ENCODE data around the gene LRRFIP1.

LRRFIP1 gene

DNA sequence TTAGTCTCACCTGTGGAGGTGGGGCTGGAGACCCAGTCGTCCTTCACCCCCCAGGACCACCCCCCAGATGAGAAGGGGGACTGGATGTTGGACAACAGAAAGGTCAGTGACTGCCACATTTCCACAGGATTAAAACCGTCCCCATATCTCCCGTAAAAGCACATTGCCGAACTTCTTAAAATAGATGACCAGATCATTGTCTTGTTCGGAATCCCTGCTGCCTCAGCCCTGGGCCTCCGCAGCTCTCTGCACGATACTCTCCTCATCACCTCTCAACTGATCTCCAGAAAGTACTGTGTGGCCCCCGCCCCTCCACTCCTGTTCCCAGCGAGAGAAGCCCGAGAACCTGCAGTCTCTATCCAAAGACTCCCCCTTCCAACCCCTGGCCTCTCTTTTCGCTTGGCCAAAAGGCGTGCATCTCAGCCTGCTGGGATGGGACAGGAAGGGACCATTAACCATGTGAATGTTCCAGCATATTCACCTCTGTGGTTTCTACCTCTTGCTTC is 13.2 kb downstream of the LRRFIP1 start:
- no peak for DNase-seq (ENCODE audit: low read depth)

DNA sequence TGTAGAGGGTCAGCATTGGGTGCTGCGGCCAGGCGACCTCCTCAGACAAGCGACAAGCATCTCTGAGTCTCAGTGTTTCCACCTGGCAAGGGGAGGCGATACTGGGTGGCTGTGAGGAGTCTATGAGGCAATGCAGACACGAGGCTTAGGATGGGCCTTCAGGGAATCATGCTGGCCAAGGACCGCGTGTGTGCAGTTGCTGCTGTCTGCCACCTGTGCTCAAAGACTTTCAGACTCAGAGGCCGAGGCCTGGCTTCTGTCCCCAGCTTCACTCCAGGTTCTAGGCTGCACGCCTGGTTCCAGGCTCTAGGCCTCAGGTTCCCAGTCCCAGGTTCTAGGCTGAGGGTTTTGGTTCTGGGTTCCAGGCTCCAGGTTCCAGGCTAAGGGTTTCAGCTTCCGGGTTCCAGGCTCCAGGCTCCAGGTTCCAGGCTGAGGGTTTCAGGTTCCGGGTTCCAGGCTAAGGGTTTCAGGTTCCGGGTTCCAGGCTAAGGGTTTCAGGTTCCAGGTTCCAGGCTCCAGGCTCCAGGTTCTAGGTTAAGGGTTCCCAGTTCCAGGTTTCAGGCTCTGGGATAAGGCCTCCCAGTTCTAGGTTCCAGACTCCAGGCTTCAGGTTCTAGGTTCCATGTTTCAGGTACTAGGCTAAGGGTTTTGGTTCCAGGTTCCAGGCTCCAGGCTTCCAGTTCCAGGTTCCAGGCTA is 14.8 kb downstream of the LRRFIP1 start:
- no peak for DNase-seq (ENCODE audit: low read depth)

DNA sequence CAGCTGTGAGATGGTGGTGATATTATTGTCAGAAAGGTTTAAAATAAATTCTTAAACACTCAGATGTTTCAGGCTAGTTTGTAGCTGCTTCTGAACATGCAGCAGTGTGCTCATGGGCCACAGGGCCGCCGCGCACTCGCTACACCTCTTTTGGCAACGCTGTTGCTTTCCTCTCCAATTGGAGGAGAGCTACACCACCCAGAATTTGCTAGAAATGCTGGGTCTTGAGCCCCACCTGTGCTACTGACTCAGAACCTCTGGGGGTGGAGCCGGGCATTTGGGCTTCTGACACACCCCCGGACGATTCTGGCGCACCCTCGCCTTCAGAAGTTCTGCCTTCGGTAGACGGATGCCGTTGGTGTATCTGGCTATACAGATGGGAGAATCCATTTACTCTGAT is 15.7 kb downstream of the LRRFIP1 start:
- DNase-seq (ENCODE audit: low read depth) = no peak

DNA sequence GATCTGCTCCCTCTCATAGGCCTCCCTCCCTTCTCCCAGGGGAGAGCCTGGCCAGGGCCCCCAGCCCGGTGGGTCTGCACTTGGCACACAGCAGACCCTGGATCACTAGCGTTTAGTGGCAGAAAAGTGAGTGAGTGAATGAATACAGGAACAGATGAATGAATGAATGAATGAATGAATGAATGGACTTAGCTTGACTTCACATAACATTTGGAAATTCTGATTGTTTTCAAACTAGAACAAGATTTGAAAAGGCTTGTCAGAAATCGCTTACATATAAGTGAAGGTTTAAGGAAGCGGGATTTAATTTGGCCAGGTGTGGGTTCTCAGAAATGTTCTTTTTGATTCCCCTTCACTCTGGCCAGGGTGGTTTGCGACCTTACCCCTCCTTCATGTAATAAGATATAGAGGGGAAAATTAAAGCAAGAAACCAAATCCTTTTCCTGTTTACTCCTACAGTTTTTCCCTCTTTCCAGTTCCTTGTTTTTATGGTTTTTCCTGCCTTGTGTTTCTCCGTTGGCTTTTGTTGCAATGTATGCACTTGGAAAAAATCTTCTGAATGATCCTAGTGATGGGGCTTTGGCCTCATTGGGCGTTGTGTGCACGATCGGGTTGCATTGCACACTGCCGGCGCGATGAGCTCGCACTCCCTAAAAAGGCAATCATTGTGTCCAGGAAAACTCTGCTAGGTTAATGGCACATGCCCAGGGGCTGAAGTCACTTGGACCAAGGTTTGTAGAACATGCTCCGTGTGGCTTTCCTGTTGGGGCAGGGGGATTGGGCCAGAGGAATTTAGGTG is 16.4 kb downstream of the LRRFIP1 start:
- no peak for DNase-seq (ENCODE audit: low read depth)

DNA sequence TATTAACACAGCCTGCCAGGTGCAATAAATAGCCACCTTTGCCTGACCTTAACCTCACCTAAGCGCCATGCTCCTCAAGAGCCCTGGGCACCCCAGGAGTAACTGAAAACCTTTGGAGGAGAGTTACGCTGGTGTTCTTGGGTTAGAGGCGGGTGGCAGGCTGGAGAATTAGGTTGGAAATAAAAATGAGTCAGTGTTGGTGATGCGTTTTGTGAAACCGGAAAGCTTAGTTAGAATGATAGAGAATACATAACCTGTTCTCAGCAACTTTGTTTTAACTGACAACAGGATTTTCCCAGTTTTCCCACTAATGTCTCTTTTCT is 17.0 kb downstream of the LRRFIP1 start:
- no peak for DNase-seq (ENCODE audit: low read depth)

DNA sequence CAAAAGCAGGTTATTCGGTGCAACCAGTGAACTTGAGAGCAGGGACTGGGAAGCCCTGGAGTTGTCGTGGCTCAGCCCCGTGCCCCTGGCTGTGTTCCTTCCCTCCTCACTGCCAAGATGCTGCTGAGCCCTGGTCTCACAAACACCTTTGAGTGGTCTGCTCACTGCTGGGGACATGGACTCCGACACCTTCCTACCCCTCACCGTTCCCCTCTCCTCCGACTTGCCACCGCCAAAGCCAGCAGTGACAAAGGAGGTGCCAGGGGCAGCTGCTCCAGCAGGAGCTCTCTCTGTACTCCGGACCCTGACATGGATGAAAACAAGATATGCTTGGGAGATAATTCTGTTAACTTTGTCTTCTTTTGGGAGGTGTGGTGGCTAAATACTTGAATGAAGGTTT is 17.9 kb downstream of the LRRFIP1 start:
- DNase-seq (ENCODE audit: low read depth) = no peak

DNA sequence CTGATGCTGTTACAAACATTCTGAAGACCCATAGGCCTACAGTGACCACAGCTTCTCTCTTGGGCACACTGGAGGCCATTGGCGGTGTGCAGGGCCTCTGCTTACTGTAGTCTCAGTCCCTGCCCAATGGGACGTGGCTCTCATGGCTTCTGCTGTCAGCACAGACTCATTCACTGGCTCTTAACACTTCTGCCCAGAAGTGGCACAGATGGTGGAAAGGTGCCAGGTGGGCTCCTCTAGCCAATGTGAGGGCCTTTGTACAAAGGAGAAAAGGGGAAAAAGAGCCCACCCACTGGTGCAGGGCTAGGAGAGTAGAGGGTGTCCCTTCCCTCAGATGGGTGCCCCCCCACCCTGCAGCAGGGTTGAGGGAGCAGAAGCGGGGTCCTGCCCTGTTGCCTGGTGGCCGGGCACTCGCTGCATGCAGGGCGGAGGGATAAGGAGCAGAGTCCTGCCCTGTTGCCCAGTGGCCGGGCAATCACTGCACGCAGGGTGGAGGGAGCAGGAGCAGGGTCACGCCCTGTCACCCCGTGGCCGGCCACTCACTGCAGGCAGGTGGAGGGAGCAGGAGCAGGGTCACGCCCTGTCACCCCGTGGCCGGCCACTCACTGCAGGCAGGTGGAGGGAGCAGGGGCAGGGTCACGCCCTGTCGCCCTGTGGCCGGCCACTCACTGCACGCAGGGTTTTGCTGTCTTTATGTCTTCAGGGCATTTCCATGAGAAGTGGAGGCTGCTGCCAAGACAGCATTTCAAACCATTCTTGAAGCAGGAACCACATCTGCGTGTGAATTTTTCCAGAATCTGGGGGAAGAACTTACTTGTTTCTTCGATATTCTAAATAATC is 20.0 kb downstream of the LRRFIP1 start:
- DNase-seq (ENCODE audit: low read depth) = no peak

DNA sequence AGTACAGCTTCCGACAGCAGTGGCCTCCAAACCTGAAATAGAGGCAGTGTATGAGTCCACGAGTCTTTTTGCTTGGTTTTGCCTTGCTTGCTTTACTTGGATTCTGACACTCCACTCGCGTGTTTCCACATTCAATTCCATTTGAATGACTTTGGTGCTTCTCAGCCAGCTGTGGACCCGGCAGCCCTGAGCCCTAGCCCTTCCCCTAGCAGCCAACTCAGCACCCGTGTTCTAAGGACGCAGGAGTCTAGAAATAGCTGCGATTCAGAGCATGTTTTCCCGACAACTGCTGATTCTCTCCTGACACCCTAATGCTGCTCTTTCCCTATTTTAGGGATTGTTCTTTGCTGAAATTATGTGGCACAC is 20.6 kb downstream of the LRRFIP1 start:
- DNase-seq (ENCODE audit: low read depth) = no peak

DNA sequence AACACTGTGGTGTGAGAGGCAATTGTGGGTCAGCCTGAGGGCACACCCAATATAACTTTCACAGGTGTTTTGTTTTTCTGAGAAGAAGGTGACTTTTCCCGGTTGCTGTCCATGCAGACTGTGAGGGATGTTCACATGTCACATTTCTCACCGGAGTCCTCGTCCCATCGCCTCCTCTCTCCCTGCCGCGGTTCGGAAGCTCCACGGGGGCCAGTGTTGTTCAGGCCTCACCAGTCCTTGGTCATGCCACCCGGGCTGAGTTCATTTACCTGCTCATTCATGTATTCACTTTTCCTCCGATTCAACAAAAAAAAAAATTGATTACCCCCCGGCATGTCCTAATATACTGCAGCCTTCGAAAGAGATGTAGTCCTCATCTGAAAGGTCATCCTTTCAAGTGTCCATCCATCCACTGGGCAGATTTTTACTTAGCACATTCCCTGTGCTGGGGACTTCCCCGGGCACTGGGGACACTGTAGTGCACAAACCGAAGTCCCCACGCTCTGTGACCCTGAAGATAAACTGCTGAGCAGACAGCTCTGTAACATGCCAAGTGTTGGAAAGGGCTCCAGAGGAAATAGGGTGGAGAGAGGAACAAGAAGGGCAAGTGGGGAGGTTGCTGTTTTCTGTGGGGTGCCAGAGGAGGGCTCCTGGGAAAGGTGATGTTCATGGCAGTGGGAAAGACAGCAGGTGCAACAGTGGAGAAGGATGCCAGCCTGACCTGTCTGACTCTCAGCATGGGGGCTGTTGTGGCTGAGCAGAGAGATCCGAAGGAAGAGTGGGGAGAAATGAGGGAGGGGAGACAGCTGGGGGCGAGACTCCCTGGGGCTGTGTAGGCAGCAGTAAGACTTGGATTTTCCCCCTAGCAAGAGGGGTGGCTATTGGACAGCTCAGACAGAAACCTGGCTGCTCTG is 22.4 kb downstream of the LRRFIP1 start:
- no peak for DNase-seq (ENCODE audit: low read depth)

DNA sequence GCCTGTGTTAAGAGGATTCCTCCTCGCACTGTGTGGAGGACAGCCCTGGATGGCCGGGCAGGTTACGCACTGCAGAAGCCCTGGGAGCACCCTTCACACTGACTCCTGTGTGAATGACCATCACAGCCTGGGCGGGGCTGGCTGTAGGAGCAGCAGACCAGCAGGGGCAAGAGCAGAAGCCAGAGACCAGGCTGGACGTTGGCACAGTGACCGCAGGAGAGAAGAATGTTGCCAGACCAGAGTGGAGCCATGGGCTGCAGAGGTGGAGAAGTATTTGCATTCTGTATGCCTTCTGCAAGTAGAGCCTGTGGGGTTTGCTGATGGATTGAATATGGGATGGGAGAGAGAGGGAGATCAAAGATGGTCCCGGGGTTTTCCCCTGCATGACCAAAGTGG is 23.1 kb downstream of the LRRFIP1 start:
- no peak for DNase-seq (ENCODE audit: low read depth)

DNA sequence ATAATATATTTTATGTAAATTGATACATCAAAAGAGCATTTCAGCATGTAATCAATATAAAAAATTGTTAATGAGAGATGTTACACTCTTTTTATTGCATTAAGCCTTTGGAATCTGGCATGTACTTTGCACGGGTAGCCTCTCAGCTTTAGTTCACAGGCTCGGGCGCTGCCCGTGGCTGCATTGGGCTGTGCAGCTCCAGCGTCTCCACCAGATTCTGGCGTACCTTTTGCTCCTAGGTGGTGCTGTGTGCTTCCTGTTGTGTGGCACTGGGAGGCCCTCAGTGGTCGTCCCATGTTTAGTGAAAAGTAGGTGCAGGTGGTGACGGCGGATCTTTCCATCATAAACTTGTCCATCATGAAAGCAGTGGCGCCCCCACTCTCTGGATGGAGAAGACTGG is 24.4 kb downstream of the LRRFIP1 start:
- DNase-seq (ENCODE audit: low read depth) = no peak

DNA sequence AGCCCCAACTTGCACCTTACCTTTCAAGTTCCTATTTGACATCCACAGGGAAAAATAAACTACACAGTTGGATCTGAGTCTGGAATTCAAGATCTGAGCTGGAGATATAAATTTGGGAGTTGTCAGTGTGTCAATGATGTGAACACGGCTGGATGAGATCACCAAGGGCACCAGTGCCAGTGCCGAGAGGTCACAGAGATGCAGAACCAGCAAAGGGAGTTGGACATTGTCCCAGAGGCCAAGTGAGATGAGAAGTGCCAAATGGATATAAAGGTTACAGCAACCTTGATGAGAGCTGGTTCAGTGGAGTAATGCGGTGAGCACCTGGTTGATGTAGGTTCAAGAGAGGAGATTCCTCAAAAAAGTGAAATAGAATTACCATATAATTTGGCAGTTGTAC is 24.8 kb downstream of the LRRFIP1 start:
- DNase-seq (ENCODE audit: low read depth) = no peak

DNA sequence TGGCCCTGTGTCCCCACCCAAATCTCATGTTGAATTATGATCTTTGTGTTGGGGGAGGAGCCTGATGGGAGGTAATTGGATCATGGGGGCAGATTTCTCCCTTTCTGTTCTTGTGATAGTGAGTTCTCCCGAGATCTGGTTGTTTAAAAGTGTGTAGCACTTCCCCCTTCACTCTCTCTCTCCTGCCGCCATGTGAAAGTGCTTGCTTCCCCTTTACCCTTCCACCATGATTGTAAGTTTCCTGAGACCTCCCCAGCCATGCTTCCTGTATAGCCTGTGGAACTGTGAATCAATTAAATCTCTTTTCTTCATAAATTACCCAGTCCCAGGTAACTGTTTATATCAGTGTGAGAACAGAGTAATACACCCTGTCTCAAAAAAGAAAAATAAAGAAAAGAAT is 25.5 kb downstream of the LRRFIP1 start:
- DNase-seq (ENCODE audit: low read depth) = no peak

DNA sequence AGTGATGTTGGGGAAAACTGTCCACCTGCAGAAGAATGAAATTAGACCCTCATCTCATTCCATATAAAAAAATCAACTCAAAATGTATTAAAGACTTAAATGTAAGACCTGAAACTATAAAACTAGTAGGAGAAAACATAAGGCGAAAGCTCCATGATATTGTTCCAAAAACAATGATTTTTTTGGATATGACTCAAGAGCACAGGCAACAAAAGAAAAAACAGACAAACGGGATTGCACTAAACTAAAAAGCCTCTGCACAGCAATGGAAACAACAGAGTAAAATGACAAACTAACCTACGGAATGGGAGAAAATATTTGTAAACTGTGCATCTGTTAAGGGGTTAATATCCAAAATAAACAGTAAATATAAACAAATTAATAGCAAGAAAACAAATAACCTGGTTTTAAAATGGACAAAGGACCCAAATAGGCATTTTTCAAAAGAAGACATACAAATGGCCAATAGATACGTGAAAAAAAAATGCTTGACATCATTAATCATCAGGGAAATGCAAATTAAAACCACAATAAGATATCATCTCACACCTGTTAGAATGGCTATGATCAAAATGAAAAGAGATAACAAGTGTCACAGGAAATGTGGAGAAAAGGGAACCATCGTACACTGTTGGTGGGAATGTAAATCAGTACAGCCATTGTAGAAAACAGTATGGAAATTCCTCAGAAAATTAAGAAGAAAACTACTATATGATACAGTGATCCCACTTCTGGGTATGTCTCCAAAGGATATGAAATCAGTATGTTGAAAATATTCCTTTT is 26.6 kb downstream of the LRRFIP1 start:
- no peak for DNase-seq (ENCODE audit: low read depth)

DNA sequence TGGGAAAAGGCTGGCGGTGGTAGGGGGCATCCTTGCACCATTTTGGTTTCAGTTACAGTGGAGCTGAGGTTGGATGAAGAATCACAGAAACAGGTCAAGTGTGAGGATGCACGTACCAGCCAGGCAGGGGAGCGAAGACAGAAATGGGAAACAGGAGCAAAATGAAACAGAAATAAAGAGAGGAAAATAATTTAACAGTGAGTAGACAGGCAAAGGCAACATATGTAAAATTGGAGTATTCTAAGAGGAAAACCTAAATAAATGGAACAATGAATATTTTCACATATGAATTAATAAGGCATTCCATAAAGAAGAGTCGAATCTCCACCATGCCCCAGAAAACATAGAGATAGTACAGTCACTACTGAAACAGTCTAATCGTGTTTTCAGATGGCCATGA is 29.7 kb downstream of the LRRFIP1 start:
- no peak for DNase-seq (ENCODE audit: low read depth)

DNA sequence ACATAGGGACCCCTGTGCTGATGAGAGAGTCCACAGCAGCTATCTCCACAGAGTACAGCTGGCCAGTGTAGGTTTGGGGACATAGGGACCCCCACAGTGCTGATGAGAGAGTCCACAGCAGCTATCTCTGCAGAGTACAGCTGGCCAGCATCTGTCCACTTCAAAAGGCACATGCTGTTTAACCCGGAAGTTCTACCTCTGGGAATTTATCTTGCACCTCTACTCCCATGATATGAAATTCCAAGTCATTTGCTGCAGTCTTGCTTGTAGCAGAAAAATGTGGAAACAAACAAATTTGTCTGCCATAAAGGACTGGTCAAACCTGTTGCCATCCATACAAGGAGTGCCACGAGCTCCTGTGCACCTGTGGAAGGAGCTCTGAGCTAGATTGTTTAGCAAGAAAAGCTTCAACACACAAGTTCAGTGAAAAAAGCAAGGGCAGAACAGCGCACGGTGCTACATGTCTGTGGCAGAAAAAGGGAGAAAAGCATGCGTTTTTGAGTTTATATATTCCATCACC is 33.1 kb downstream of the LRRFIP1 start:
- no peak for DNase-seq (ENCODE audit: low read depth)

DNA sequence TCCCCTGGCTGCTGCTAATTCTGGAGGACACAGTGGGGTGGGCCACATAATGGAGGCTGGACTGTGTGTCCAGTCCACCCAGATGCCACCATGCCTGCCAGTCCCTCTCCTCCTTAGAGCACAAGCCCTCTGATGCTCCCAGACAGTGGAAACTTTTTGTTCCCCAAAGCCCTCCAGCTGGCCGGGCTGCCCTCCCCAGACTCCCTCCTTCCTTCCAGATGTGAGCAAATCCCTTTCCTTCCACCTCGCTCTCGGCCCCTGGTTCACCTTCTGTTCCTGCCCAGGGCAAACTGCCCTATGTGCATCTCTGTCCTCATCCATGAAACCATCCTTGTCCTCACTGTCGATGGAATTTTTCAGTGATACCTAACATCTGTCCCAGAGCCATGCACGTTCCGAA is 33.9 kb downstream of the LRRFIP1 start:
- DNase-seq (ENCODE audit: low read depth) = no peak

DNA sequence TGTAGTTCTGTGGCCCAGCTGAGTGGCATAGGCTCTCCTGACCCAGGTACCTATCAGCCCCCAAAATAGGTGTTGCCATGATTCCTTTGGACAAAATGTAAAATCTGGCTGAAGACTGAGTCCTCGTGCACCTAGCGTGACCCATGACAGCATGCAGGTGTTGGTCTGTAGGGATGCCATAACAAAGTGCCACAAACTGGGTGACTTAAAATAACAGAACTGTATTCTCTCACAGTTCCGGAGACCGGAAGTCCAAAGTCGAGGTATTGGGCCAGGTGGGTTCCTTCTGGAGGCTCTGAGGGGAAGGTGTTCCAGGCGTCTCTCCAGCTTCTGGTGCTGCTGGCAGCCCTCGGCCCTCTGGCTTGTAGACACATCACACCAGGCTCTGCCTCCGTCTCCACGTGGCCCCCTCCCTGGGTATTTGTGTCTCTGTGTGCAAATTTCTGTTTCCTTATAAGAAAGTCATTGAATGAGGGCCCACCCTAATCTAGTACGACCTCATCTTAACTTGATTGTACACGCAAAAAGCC is 34.5 kb downstream of the LRRFIP1 start:
- DNase-seq (ENCODE audit: low read depth) = no peak

DNA sequence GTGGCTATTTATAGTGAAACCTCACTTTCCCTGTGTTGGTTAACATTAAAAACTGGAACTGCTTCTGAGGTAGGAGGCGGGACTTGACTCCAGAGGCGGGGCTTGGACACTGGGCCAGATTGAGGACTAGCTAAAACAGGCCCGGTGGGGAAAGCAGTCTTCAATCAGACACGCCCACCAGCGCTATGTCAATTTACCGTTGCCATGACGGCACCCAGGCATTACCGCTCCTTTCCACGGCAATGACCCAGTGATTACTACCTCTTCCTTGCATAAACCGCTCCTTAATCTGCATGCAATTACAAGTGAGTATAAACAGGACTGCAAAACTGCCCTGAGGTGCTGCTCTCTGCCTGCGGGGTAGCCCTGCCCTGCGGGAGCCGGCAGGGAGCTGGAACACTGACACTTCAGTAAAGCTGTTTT is 35.3 kb downstream of the LRRFIP1 start:
- peak; percentile 8 for DNase-seq (ENCODE audit: low read depth)

DNA sequence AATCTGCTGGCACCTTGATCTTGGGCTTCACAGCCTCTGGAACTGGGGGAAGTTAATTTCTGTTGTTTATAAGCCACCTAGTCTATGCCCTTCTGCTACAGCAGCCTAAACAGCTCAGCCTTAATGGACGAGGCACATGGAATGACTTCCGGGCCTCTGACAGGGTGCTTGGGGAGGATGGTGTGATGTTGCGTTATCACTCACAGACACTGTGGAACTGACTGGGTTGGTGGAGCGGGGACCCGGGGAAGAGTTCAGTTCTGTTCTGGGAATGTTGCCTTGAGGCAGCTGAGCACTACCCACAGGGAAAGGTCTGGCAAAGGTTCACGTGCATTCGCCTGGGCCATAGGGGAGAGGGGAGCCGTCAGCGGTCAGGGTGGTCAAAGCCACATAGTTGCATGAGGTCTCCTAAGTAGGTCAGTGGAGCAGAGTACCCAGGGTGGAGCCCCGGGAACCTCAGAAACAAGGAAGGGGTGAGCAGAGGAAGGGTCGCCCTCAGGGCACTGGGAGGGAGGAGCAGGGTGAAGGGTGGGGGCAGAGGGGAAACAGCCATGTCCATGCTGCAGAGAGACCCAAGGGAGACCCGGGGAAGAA is 36.2 kb downstream of the LRRFIP1 start:
- DNase-seq (ENCODE audit: low read depth) = no peak
